Cardiac muscle cell (in vitro differentiated cells and primary cell): Measurements from ENCODE around the gene VMP1. TPM values are rescaled to one million over a fixed set of nuclear protein-coding genes. Genes with fewer than 3 reads are reported as not detected.
"Not testable (repeated sequence)": the region's sequence is repeated elsewhere in the genome, so short reads cannot be mapped to it uniquely, and the experiment has no call there.

Experiments used
- DNase-seq, 2 donors: peaks; one replicate each; pipeline versions ENCODE4 v3.0.0 to v3.0.0-alpha.2; 2010 to 2017; ENCODE audit warnings: low read depth in 1 of 2, low spot score in 1 of 2
- H3K27ac ChIP-seq: fragments of 200-600 bp; sonication (generic); 2 replicates; pipeline ENCODE4 v1.5.1; 2016
- H3K27me3 ChIP-seq: fragments of 200-600 bp; sonication (generic); 2 replicates; pipeline ENCODE4 v1.6.0; 2016; ENCODE audit warnings: control low read depth
- H3K36me3 ChIP-seq: fragments of 200-600 bp; sonication (generic); 2 replicates; pipeline ENCODE4 v1.5.1; 2016; ENCODE audit warnings: control low read depth
- H3K4me1 ChIP-seq: fragments of 200-600 bp; sonication (generic); 2 replicates; pipeline ENCODE4 v1.8.1; 2017; ENCODE audit warnings: low read depth, mild to moderate bottlenecking, mixed run types
- H3K4me3 ChIP-seq: fragments of 200-600 bp; sonication (generic); 2 replicates; pipeline ENCODE4 v1.5.1; 2016; ENCODE audit warnings: mild to moderate bottlenecking
- H3K9me3 ChIP-seq: fragments of 200-600 bp; sonication (generic); 2 replicates; pipeline ENCODE4 v1.5.1; 2017; ENCODE audit warnings: low read depth, mild to moderate bottlenecking, control low read depth
- CTCF ChIP-seq: IDR thresholded peaks from 2 replicates; pipeline ENCODE4 v1.5.1; 2012; ENCODE audit warnings: low read depth, mild to moderate bottlenecking, low read length
- polyA plus RNA-seq: library from polyadenylated mRNA; unstranded; fragments of >200 nt; fragmentation: Nextera tagmentation; extraction: Ambion mirVana; gene quantifications from 2 replicates; pipeline ENCODE4 v1.2.1, GENCODE V29; 2016
- total RNA-seq: library from RNA; depleted of rRNA; stranded (reverse); fragments of >200 nt; gene quantifications from 2 replicates; pipeline ENCODE4 v1.2.3, GENCODE V29; 2016

Gene VMP1
- total and polyA plus RNA-seq, 2 experiments from 2014 or later: 65.0 to 91.3 TPM

GRCh38 chr17:59785091-59785799, 77.8 kb downstream of the VMP1 start:
- DNase-seq: no peak
- no peak for TF ChIP-seq CTCF
- H3K4me1 ChIP-seq: peaks cover 57% of the 10 kb centered on the region
- no peaks in the 10 kb centered on the region for H3K27me3 ChIP-seq
- H3K36me3 ChIP-seq: no peaks in the 10 kb centered on the region
- H3K27ac ChIP-seq: peak overlapping the region; percentile 98
- H3K9me3 ChIP-seq: no peaks in the 10 kb centered on the region
- no peak overlapping the region for H3K4me3 ChIP-seq

GRCh38 chr17:59786213-59786535, 78.7 kb downstream of the VMP1 start:
- H3K9me3 ChIP-seq: no peaks in the 10 kb centered on the region
- H3K27ac ChIP-seq: peak overlapping the region; percentile 98
- no peak overlapping the region for H3K4me3 ChIP-seq
- TF ChIP-seq CTCF: no peak
- no peaks in the 10 kb centered on the region for H3K36me3 ChIP-seq
- H3K27me3 ChIP-seq: no peaks in the 10 kb centered on the region
- DNase-seq: no peak
- peaks cover 57% of the 10 kb centered on the region for H3K4me1 ChIP-seq

GRCh38 chr17:59786536-59787319, 79.3 kb downstream of the VMP1 start:
- H3K27ac ChIP-seq: peak overlapping the region; percentile 98
- no peak for TF ChIP-seq CTCF
- no peaks in the 10 kb centered on the region for H3K9me3 ChIP-seq
- H3K36me3 ChIP-seq: no peaks in the 10 kb centered on the region
- no peak overlapping the region for H3K4me3 ChIP-seq
- peak; percentile 72 to 100 for DNase-seq
- no peaks in the 10 kb centered on the region for H3K27me3 ChIP-seq
- H3K4me1 ChIP-seq: peaks cover 57% of the 10 kb centered on the region

- not testable (repeated sequence) for H3K27ac ChIP-seq, H3K27me3 ChIP-seq, H3K36me3 ChIP-seq, DNase-seq, H3K9me3 ChIP-seq, H3K4me3 ChIP-seq
- H3K4me1 ChIP-seq: peaks cover 34% of the 10 kb centered on the region
Measured at GRCh38 chr17:59789849-59790248, 82.4 kb downstream of the VMP1 start.

GRCh38 chr17:59790418-59790817, 83.0 kb downstream of the VMP1 start:
- not testable (repeated sequence) for H3K4me3 ChIP-seq, H3K27ac ChIP-seq, H3K36me3 ChIP-seq, DNase-seq, H3K9me3 ChIP-seq, H3K27me3 ChIP-seq
- peaks cover 29% of the 10 kb centered on the region for H3K4me1 ChIP-seq

- Histone ChIP-seq H3K36me3 (no peaks in the 10 kb centered on the region), H3K9me3 (no peaks in the 10 kb centered on the region), H3K4me3 (no peak overlapping the region), H3K27me3 (no peaks in the 10 kb centered on the region), H3K4me1 (peaks cover 24% of the 10 kb centered on the region), H3K27ac (no peak overlapping the region)
- TF ChIP-seq CTCF: no peak
- no peak for DNase-seq
Measured at GRCh38 chr17:59790910-59791309, 83.5 kb downstream of the VMP1 start.
